ENCODE results near the gene DDB1. TPM values are rescaled to one million over a fixed set of nuclear protein-coding genes. Genes with fewer than 3 reads are reported as not detected.

Gene DDB1
- total RNA-seq, 1 donor from 2014 or later, result 126 TPM

DNA sequence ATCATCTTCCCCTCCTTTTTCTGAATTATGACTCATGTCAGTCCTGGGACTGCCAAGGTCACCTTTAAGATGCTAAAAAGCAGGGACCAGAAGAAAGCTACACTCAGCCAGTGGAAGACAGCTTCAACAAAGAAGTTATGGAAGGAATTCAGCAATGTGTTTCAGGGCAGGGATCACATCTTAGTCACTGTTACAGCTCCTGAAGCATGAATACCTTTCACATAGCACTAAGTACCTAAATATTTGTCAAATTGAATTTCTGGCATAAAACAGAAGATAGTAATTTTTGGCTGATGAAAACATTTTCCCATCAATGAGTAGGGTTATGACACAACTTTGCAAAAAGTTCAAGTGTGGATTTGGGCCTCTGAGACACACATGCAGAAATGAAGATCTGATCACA is 5.2 kb downstream of the DDB1 start:
- H3K36me3 ChIP-seq, result peaks cover 77% of the 10 kb centered on the region
- DNase-seq (no peak), ATAC-seq (no peak)
- TF ChIP-seq, protein P1, sequence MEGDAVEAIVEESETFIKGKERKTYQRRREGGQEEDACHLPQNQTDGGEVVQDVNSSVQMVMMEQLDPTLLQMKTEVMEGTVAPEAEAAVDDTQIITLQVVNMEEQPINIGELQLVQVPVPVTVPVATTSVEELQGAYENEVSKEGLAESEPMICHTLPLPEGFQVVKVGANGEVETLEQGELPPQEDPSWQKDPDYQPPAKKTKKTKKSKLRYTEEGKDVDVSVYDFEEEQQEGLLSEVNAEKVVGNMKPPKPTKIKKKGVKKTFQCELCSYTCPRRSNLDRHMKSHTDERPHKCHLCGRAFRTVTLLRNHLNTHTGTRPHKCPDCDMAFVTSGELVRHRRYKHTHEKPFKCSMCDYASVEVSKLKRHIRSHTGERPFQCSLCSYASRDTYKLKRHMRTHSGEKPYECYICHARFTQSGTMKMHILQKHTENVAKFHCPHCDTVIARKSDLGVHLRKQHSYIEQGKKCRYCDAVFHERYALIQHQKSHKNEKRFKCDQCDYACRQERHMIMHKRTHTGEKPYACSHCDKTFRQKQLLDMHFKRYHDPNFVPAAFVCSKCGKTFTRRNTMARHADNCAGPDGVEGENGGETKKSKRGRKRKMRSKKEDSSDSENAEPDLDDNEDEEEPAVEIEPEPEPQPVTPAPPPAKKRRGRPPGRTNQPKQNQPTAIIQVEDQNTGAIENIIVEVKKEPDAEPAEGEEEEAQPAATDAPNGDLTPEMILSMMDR (IDR thresholded peaks at IDR 0.05), result no peak
- H3K27ac ChIP-seq, result no peak overlapping the region
- no peaks in the 10 kb centered on the region for H3K9me3 ChIP-seq
- no peaks in the 10 kb centered on the region for H3K27me3 ChIP-seq
- no peak overlapping the region for H3K4me3 ChIP-seq
- peaks cover 18% of the 10 kb centered on the region for H3K4me1 ChIP-seq
- intact Hi-C loops (cut with DNase I), result no loop called here

DNA sequence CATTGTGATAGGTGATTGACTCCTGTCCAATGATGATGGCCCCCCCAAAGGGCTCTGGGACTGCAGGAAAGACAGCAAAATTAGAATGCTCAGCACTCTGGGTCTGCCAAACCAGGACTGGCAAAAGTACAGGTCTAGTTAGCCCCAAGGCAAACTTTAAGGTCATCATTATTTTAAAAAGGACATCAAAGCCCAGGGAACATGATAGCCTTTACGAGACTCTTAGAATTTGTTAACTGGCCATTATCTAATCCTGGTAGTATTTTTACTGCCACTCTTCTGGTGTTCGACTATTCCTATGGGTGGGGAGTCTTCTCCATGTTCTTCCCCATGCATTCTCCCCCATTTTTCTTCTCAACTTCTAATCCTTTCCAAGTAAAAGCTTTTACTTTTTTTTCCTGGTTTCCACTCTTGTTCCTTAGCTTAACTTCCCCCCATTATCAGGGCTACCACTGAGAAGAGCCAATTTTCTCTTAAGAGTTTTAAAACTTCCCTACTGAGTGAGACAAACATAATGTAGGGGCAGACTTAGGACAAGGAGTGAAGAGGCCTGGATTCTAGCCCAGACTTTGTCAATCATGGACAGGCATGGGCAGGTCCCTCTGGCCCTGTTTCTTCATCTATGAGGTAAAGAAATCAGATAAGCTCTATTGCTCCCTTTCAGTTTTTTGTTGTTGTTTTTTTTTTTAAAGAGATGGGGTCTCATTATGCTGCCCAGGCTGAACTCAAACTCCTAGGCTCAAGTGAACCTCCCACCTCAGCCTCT is 7.1 kb downstream of the DDB1 start:
- intact Hi-C loops (cut with DNase I), result no loop called here
- ATAC-seq, result no peak
- H3K9me3 ChIP-seq, result no peaks in the 10 kb centered on the region
- TF ChIP-seq, protein P1 (IDR thresholded peaks at IDR 0.05), result no peak
- no peak overlapping the region for H3K4me3 ChIP-seq
- no peak overlapping the region for H3K27ac ChIP-seq
- H3K27me3 ChIP-seq, result no peaks in the 10 kb centered on the region
- H3K4me1 ChIP-seq, result peaks cover 2% of the 10 kb centered on the region
- no peak for DNase-seq
- H3K36me3 ChIP-seq, result peaks cover 95% of the 10 kb centered on the region

DNA sequence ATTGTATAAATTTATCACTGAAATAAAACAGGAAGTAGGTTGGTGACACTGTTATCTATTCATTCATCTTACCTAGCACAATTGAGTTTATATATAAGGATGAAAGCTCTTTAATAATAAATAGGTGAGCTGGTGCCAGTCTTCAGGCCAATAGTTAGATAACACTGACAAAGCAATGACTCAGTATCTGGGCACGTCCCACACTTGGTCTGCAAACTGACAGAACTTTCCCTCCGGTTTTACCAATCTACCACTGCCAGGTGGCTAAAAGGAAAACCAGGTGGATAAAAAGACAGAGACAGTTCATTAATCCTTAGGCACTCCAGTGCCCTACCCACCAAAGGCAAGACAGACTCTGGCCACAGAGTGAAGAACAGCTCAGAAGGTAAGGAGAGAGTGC is 17.6 kb downstream of the DDB1 start:
- Histone ChIP-seq H3K4me1 (no peaks in the 10 kb centered on the region), H3K4me3 (no peak overlapping the region), H3K27me3 (no peaks in the 10 kb centered on the region), H3K9me3 (no peaks in the 10 kb centered on the region), H3K36me3 (peaks cover 98% of the 10 kb centered on the region), H3K27ac (no peak overlapping the region)
- intact Hi-C loops (cut with DNase I), result no loop called here
- no peak for ATAC-seq
- no peak for DNase-seq
- TF ChIP-seq, protein P1 (IDR thresholded peaks at IDR 0.05), result no peak

DNA sequence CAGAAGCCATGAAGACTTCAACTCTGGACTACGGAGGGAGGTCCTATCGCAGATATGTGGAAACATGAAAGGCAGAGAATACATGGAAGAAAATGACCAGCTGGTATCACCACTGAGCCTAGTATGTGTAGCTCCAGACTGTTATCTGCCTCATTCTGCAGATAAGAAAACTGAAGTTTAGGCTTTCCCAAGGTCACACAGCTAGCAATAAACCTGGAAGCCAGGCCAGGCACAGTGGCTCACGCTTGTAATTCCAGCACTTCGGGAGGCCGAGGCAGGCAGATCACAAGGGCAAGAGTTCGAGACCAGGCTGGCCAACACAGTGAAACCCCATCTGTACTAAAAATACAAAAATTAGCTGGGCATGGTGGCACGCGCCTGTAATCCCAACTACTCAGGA is 22.2 kb downstream of the DDB1 start:
- Histone ChIP-seq H3K4me3 (no peak overlapping the region), H3K27me3 (no peaks in the 10 kb centered on the region), H3K36me3 (peaks cover 100% of the 10 kb centered on the region), H3K9me3 (no peaks in the 10 kb centered on the region), H3K27ac (no peak overlapping the region), H3K4me1 (no peaks in the 10 kb centered on the region)
- no peak for DNase-seq
- TF ChIP-seq, protein P1 (IDR thresholded peaks at IDR 0.05), result no peak
- no peak for ATAC-seq
- intact Hi-C loops (cut with DNase I), result no loop called here

DNA sequence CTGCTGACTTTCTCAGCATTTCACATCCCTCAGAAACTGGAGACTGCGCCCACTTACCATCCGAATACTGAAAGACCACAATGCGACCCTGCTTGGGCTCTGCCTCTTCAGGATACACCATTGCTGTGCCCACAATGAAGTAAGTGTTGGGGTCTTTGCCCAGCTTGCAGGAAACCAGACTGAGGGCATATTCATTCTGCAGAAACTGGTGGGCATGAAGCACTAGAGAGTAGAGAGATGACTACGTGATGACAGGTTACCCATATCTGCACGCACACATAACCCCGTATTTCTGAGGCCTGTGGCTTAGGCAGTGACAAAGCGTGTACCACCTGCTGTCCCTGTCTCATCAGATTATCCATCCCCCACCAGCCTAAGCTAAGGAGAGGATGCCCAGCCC is 23.2 kb downstream of the DDB1 start:
- TF ChIP-seq, protein P1 (IDR thresholded peaks at IDR 0.05), result no peak
- Histone ChIP-seq H3K4me3 (no peak overlapping the region), H3K27me3 (no peaks in the 10 kb centered on the region), H3K9me3 (no peaks in the 10 kb centered on the region), H3K4me1 (no peaks in the 10 kb centered on the region), H3K36me3 (peaks cover 100% of the 10 kb centered on the region), H3K27ac (no peak overlapping the region)
- intact Hi-C loops (cut with DNase I), result no loop called here
- ATAC-seq (no peak), DNase-seq (no peak)

All from upper lobe of right lung (tissue), 1 donor.